ENCODE data around the gene MS4A18. TPM values are rescaled to one million over a fixed set of nuclear protein-coding genes. Genes with fewer than 3 reads are reported as not detected.
"Not testable (repeated sequence)": the region's sequence is repeated elsewhere in the genome, so short reads cannot be mapped to it uniquely, and the experiment has no call there.

MS4A18 gene
- not detected for polyA plus RNA-seq (ENCODE audit: insufficient read length in 3 of 3)

DNA sequence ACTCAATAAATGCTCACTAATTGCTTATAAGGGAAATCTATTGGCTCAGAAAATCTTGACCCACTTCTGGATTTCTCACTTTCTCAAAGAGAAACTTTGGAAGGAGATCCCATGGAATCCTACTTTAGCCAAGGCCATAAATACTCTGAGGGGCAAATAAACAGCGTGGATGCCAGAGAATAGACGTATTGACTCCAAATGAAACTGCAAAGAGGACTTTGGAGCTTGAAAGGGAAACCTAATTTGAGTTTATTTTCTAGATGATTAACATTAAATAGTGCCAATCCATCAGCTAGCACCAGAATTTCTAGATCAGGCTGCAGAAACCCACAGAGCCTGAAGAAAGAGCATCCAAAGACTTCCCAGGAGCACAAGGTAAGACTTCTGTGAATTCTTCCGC is at the start of gene MS4A18:
MS4A18 (plus strand) TSS at position 301 of the 400 bp plus-strand sequence.
- no peak for DNase-seq (ENCODE audit: low read depth in 3 of 3, low spot score in 2 of 3)

DNA sequence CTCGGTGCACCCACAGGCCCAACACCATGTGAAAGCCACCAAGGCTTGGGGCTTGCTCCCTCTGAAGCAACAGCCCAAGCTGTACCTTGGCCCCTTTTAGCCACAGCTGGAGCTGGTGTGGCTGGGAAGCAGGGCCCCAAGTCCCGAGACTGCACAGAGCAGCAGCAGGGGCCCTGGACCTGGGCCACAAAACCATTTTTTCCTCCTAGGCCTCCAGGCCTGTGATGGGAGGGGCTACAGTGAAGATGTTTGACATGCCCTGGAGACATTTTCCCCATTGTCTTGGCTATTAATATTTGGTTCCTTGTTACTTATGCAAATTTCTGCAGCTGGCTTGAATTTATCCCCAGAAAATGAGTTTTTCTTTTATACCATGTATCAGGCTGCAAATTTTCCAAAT is 46.3 kb upstream of the MS4A18 start:
- DNase-seq (ENCODE audit: low read depth in 3 of 3, low spot score in 2 of 3), result not testable (repeated sequence)

DNA sequence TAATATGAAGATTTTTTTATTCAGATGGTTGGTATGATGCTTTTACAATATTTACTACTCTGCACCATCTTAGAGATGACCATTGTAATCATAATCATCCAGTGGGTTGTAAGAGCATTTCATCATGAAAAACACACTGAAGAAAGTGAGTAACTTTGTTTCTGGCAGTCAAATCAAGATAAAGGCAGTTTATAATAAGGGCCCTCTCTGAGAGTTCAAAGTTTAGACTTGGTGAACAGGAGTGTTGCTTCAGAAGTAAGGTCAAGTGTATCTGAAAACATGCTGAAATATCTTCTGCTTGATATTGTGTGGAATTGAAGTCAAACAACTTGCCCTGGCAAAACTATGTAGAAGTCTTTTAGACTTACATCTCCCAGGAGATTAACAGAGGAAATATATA is 44.6 kb upstream of the MS4A18 start:
- DNase-seq (ENCODE audit: low read depth in 3 of 3, low spot score in 2 of 3), result no peak

DNA sequence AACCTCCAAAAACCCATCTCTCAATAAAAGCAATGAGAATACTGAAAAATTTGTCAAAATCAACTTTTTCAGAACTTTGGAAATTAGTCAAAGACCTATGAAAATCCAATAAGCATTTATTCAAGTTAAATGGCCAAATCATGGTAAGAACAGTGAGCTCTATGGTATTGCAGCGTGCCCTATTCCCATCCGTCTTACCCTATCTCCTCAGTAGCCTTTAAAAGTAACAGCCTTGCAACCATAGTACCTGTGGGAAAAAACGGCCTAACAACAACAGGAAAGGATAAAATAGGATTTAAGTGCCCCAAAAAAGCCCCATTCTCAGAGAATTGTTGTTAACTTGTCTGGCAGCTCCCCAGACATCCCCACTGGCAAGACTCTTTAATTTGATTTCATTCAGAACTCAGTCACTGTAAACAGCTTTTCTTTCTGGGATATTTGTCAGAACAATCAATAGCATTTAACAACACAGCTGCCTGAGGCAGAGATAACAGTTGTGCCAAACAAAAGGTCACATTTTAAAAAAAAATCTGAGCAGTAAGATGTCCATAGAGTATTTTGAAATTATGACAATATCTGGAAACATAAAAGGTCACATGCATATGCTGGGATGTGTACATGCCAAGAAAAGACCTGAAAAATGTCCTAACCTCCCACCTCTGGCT is 43.9 kb upstream of the MS4A18 start:
- no peak for DNase-seq (ENCODE audit: low read depth in 3 of 3, low spot score in 2 of 3)

DNA sequence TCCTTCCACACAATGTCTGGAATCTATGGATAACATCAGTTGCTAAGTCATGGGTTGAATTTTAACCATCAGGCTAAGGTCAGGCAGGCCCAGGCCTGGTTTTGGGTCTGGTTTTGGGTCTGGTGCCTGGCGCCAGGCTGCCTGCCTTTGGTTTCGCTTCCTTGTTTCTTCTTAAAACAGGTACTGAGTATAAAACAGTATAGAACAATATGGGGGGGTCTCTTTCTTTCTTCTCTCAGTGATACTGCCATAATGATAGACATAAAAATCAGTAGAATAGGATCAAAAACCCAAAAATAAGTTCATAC is 40.0 kb upstream of the MS4A18 start:
- not testable (repeated sequence) for DNase-seq (ENCODE audit: low read depth in 3 of 3, low spot score in 2 of 3)

DNA sequence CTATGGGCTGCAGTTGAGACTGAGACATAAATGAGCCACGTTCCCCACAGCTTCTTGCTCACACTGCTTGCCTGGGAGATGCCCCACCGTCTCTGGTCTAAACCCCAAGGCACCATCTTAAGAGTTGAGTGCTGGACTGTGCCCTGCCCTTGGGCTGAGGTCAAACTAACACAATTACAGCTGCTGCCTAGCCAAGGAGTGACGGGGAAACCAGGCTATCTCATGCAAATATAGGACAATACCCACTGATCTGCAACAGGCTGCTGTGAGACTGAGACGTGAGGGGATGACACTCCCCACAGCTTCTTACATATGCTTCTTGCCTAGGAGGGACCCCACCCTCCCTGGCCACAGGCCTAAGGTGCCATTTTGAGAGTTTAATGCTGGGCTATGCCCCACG is 32.9 kb upstream of the MS4A18 start:
- DNase-seq (ENCODE audit: low read depth in 3 of 3, low spot score in 2 of 3), result no peak

DNA sequence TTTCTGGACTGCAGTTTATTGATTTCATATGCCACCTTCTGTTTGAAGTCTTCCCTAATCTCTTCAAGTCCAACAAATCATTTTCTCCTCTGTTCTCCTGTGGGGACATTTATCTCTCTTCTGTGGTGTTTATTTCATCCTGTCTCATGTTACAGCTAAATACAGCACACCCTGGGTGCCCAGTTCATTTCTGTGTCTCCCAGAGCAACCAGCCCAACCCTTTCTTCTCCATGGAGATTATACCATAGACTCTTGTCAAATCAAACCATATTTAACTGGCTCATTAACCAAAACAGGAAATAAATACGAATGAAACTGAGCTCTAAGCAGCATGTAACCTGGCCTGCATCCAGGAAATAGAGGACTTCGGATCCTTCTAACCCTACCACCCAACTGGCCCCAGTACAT is 25.2 kb upstream of the MS4A18 start, which contains the start of gene MS4A8:
MS4A8 (plus strand) TSS at position 329 of the 408 bp plus-strand sequence. CDS start 1,249 bp downstream, outside the sequence.
- no peak for DNase-seq (ENCODE audit: low read depth in 3 of 3, low spot score in 2 of 3)

DNA sequence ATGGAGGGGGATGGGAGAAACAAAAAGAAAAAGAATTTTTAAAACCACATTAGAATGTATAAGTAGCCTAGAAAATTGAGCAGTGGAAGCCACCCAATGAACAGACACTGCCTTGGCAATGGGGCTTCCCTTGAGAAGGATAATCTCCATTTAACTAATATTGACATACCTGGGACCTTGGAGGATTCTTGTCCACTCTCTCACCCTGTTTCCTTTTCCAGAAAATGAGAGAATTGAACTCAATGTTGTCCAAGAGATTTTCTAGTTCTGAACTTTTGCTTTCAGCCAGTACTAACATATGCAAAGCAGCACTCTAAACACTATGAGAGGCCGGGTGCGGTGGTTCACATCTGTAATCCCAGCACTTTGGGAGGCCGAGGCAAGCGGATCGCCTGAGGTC is 24.6 kb upstream of the MS4A18 start:
- no peak for DNase-seq (ENCODE audit: low read depth in 3 of 3, low spot score in 2 of 3)

DNA sequence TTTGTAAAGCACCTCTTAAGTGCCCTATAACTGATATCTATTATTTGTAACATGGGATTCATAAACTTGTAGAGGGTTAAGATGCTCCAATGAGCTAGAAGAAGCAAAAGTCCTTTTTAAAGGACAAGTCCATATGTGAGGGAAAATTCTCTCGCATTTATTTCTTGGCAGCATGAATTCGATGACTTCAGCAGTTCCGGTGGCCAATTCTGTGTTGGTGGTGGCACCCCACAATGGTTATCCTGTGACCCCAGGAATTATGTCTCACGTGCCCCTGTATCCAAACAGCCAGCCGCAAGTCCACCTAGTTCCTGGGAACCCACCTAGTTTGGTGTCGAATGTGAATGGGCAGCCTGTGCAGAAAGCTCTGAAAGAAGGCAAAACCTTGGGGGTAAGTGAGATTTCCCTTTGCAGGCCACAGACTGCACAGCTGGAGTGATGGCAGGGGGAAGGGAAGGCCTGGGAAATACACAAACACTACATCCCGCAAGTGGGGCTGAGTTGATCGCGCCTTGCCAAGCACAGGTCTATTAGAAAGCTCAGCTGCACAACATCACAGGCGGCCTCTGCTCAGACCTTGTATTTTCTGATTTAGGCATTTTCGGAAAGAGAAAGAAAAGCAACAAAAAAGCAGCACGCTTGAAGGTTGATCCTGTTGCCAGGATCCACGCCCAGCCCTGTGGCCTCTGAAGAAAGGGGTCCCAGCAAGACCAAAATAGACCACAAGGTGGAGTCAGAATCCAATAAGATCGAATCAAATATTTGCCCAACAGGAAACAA is 23.6 kb upstream of the MS4A18 start:
- peak; percentile 7 to 13 (median 10) for DNase-seq (ENCODE audit: low read depth in 3 of 3, low spot score in 2 of 3)

DNA sequence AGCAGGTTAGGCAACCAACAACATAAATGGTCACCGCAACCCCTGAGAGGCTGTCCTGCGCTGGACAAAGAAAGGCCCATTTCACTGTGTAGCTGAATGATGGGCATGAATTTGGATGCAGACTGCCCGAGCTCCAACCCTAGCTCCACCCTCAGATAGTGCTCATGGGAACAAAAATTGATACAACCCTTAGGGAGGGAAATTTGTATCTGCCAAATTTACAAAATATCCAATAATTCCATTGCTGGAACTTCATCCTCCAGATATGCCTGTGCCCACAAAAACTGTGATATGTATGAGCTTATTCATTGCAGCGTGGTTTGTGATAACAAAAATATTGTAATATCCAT is 23.1 kb upstream of the MS4A18 start:
- no peak for DNase-seq (ENCODE audit: low read depth in 3 of 3, low spot score in 2 of 3)

DNA sequence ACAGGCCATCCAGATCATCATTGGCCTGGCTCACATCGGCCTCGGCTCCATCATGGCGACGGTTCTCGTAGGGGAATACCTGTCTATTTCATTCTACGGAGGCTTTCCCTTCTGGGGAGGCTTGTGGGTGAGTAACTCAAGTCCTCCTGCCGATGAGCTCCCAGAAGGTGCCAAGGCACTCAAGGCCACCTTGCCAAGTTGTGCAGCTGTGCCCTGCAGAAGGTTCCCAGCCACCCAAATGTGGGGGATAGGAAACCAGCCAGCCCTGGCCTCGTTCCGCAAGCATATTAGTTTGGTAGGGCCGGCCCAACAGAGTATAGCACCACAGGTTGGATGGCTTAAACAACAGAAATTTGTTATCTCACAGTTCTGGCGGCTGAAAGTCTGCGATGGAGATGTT is 21.1 kb upstream of the MS4A18 start:
- no peak for DNase-seq (ENCODE audit: low read depth in 3 of 3, low spot score in 2 of 3)

DNA sequence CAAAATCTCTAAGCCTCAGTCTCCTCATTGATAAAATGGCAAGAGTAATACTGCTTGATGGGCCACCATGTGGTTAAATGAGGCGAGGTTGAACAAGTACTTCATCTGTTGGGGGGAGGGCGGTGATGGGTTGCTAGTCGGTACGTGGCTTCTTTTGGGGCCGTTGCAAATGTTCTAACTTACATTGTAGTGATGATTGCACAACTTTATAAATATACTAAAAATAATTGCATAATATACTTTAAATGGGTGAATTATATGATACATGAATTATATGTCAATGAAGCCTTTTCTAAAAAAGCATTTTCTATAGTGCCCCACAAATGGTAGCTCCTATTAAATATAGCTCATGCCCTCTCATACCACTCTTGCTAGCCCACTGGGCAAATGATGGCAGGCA is 18.6 kb upstream of the MS4A18 start:
- DNase-seq (ENCODE audit: low read depth in 3 of 3, low spot score in 2 of 3), result no peak

DNA sequence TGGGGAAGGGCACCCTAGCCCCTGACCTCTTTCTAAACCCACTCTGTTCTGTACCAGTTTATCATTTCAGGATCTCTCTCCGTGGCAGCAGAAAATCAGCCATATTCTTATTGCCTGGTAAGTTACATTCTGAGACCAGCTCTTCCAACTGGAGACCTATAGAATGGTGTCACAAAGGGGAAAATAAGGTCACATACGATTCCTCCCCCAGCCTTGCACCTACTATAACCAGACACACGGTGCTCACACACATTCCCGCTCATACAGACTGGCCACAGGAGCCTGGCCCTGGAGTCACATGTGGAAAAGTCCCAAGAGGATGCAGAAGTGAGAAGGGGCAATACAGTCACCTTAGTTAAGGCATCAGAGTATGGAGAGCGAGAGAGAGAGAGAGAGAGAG is 17.6 kb upstream of the MS4A18 start:
- no peak for DNase-seq (ENCODE audit: low read depth in 3 of 3, low spot score in 2 of 3)

DNA sequence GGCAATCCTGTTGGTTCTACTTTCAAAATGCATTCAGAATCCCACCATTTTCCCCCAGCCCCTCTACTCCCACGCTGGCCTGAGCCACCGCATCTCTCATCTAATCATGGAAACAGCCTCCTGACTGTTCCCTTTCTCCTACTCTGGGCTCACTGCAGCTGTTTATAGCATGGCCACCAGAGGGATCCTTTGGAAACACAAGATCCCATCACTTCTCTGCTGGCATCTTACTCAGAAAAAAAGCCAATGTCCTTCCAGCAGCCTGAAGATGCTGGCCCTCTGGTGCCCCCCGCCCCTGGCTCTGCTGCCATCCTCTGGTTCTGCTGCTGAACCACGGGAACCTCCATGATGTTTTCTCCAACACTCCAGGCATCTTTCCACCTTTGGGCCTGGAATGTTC is 14.0 kb upstream of the MS4A18 start:
- DNase-seq (ENCODE audit: low read depth in 3 of 3, low spot score in 2 of 3), result no peak

DNA sequence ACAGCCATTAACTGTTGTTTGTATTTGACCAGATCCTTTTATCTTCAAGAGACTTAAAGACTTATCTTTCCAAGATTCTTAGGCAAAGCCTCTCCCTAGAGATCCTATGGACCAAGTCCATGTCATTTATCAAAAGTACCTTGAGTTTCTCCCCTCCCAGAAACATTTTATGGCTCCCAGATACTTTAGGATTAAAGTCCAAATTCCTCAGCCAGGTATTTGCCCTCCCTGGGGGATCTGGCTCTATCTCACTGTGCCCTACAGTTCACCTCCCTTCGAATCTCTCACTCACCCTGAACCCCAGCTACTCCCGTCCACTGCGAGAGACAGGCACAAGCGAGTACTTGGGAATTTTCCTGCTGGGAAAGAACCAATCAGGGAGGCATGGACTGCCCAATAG is 13.2 kb upstream of the MS4A18 start:
- no peak for DNase-seq (ENCODE audit: low read depth in 3 of 3, low spot score in 2 of 3)

DNA sequence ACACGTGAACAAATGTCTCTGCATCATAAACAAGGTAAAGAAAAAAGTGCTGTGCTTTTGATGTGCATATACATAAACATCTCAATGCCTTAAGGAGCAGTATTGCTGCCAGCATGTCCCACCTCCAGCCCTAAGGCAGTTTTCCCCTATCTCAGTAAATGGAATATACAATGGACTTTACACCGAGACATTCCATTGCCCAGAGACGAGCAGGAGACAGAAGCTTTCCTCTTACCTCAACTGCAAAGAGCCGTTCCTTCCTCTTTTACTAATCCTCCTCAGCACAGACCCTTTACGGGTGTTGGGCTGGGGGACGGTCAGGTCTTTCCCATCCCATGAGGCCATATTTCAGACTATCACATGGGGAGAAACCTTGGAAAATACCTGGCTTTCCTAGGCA is 11.1 kb upstream of the MS4A18 start:
- not testable (repeated sequence) for DNase-seq (ENCODE audit: low read depth in 3 of 3, low spot score in 2 of 3)

DNA sequence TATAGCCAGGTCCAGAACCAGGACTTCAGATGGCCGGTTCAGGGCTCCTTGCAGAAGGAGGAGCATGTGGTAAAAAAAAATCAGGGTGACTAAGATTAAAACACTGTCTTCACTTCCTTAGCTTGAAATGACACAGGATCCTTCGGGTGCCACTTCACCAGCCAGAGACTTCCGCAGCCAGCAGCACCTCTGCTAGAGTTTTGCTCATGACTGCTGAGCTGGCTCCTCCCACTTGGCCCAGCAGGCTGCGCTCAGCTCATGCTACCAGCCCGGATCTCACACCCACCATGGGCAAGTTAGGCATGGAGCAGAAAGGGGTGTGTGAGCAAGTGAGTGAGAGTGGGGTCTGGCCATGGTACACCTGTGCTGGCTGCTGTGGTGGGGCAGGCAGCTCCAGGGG is 6.6 kb upstream of the MS4A18 start:
- DNase-seq (ENCODE audit: low read depth in 3 of 3, low spot score in 2 of 3), result no peak

DNA sequence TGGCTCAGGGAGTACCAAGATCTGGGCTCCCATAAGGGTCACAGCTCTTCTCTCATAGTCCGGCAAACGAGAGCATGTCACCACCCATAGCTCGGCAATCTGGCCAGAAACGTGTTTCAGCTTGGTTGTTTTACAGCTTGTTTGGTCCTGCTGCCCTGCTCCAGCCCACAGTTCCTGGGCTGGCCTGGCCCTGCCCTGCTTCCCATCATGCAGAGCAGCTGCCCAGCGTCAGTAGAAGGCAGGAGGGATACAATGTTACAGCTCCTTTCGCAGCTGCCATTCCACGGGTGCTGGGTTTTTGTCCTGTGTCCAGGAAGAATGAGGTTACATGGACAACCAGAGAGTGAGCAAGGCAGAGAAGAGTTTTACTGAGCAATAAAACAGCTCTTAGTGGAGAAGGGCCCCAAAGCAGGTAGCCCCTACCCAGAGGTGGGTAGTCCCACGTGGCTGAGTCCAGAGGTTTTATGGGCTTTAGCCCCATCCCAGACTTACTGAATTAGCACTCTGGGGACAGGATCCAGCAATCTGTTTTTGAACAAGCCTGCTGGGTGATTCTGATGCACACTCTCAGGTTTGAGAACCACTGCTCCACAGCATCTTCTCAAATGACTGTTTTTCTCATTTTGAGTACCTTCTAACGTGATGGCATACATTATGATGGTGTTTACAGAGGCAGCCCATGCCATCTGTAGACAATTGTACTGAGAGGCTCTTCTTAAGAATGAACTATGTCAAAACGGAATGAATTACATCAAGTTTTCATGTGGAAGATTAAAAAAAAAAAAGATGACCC is 5.8 kb upstream of the MS4A18 start:
- DNase-seq (ENCODE audit: low read depth in 3 of 3, low spot score in 2 of 3), result no peak

DNA sequence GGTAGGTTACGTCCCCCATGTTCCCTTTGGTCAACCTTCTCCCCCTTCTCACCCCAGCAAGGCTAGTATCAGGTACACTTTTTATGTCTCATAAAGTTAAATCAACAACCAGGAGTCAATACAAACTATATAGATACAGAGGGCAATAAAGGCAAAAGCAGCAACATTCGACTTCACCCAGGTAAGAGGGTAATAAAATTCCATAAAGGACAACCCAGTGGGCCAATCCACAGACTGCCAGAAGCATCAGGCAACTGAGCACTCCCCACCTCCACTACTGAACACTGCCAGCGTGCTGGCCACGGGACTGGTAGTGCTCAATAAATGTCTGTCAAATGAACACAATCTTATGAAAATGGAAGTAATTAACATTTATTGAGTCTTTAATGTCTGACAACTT is 5.1 kb upstream of the MS4A18 start:
- no peak for DNase-seq (ENCODE audit: low read depth in 3 of 3, low spot score in 2 of 3)

DNA sequence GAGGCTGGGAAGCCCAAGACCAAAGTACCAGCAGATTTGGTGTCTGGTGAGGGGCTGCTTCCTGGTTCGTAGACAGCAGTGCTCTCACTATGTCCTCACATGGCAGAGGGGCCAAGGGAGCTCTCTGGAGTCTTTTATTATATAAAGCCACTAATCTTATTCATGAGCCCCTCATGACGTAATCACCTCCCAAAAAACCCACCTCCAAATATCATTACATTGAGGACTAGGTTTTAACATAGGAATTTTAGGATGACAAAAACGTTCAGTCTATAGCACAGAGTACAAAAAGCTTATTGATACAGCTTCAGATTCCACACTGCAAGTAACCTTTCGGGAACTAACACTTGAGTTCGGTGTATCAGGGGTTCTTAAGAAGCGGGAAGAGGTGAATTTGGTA is 4.1 kb upstream of the MS4A18 start:
- DNase-seq (ENCODE audit: low read depth in 3 of 3, low spot score in 2 of 3), result no peak

DNA sequence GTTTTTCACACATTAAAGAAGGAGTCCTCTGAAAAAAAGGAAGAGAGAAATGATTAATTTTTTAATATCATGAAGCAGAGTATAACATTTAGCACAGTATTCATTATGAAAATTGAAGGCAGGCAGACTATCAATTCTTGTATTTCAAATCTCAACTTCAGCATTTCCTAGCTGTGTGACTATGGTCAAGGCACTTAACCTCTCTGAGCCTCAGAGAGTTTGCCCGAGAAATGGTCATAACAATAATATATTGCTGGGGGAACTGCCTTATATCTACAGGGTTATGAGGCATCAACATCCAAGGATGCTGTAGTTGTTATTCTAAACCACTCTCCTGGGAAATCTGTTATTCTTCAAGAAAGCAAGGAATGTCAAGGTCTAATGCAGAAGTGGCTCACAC is 1.1 kb downstream of the MS4A18 start:
- no peak for DNase-seq (ENCODE audit: low read depth in 3 of 3, low spot score in 2 of 3)

DNA sequence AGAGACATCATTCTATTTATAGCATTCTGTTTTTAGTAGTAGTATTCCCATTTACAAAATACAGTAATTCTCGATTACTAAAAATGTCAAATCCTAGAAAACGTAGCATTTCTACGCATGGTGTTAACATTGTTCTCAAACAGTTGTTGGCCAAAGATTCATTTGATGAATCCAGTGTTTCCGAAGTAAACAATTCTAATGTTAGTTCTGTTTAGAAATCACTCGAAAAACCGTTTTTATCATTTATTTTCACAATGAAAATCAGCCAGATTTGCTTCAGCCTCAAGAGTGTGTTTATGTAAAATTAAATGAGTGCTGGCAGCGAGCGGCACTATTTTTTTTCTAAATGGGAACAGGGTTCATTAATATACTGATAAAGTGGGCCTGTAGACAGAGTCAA is 7.1 kb downstream of the MS4A18 start:
- no peak for DNase-seq (ENCODE audit: low read depth in 3 of 3, low spot score in 2 of 3)

All from right renal cortex interstitium (tissue), 3 donors.